Measurements from ENCODE around the gene PRXL2A.

Gene PRXL2A

DNA sequence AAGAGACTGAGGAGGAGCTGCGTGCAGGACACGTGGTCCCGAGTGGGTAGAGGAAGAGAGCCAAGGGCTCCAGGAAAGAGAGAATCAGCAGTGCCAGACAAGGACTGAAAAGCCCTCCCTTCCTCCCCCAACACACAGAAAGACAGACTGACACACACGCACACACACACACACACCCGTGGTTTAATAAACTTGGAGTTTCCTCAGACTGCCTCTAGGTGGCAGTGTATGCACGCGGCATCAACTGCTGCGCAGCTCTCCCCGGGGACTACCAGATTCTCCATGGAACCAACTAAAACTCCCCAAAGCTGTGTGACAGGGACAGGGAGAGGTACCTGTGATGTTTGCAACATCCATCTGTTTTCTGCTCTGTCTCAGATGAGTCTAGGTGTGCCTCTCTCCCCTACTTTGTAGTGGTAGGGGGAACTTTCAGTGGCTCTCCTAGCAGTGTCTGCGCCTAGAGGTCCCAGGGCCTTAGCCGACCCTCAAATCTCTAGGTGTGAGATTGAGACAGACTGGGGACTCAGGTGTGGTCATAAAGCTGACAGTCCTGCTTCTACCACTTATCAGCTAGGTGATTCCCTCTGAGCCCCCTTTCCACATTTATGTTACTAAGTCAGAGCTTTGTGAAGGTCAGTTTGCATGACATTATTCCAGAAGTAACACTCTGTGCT, 36.4 kb downstream of the PRXL2A start:
- peak in 1 of 2 donors; percentile 57 for DNase-seq (ENCODE audit: low read depth in 2 of 2)

DNA sequence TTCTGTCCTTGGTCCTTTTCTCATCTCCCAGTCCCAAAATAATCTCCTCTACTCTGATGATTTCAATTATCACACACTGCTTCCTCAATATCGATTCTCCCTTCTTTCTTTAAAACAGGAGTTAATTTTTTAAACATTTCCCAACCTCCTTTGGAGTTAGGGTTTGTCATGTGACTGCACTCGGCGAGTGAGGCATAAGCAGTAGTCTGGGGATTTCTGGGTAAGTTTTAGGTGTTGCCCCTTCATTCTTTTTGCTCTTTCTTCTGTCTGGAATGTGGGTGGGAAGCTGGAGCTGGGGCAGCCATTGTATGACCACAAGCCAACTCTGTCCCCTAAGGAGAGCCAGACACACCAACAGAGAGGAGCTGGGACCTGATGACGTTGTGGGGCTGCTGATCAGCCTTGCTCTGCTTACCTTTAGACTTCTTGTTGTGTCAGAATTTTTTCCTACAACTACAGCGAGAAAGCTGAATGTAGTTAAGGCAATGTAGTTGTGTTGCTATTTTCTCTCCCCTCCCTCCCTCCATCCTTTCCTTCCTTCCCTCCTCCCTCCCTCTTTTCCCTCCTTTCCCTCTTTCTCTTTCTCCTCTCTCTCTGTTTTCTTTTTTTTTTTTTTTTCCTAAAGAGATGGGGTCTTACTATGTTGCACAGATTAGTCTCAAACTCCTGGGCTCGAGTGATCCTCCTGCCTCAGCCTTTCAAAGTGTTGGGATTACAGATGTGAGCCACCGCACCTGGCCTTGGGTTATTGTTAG, 39.3 kb downstream of the PRXL2A start:
- no peak for DNase-seq (ENCODE audit: low read depth in 2 of 2)

DNA sequence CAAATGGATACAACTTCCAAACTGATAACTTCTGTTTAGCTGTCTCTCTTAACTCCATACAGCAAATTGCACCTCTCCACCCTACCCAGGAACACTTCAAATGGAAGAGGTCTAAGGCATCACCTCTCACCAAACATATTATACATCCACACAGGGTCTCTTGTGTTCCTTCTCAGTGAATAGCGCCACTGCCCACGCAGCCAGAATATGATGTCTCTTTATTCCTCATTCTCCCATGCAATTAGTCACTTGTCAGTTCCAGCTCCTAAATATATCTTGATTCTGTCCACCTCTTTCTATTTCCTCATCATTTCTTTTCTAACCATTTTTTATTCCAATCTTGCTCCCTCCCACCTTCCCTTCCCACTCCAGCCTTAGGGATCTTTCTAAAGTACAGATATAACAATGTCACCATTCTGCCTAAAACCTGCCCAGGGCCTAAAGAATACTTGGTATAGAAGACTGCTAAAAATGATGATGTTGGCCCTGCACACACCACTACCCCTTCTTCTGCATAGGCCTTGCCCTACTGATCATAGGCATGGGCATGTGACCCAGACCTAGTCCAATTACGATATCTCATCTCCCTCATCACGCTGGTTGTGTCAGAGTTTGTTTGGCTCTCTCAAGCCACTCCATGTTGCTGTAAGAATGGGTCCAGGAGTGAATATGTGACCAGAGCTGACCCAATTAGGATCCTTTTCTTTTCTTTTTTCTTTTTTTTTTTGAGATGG, 40.0 kb downstream of the PRXL2A start:
- DNase-seq (ENCODE audit: low read depth in 2 of 2), result no peak

DNA sequence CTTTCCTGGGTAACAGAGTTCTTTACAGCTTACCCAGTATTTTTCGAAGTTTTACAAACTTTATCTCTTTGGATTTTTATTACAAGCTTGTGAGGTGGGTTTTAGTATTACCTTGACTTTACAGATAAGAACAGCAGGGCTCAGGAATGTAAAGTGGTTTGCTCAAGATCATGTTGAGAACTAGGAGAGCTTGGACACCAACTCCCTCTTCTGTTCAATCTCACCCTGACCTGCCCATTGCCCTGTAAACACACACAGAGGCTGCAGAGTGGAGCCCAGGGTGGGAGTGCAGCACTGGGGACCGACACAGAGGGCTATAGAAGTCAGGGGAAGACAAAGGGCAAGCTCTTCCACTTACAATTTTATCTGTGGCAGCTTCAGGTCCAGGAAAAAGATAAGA, 41.2 kb downstream of the PRXL2A start:
- no peak for DNase-seq (ENCODE audit: low read depth in 2 of 2)

DNA sequence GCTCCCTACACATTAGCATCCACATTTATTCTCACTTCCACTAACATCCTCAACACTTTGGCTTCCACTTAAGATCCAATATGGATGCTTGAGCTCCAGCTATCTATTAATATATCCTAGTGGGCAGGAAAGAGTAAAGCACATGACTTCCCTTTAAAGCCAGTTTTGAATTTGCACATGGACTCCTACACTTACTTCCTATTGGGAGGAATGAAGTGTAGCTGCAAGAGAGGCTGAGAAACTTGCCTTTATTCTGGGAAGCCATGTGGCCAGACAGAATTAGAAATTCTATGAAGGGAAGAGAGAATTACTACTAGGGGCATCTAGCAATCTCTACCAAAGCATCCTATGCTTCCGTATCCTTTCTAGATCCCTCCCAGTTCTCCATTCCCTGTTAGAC, 42.8 kb downstream of the PRXL2A start:
- no peak for DNase-seq (ENCODE audit: low read depth in 2 of 2)

DNA sequence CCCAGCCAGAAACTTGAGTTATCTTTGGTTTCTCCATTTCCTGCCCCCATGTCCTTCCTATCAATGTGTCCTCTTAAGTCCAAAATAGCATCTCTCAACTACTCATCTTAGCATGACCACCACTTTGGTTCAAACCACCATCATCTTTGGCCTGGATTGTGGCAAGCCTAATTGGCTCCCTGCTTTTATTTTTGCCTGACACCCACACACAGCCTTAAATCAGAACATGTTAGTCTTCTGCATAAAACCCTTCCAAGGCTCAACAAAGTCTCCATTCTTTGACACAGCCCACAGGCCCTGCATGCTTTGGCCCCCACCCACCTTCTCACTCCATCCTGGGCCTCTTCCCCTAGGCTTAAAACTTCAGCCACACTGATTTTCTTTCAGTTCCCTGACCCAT, 43.7 kb downstream of the PRXL2A start:
- no peak for DNase-seq (ENCODE audit: low read depth in 2 of 2)

DNA sequence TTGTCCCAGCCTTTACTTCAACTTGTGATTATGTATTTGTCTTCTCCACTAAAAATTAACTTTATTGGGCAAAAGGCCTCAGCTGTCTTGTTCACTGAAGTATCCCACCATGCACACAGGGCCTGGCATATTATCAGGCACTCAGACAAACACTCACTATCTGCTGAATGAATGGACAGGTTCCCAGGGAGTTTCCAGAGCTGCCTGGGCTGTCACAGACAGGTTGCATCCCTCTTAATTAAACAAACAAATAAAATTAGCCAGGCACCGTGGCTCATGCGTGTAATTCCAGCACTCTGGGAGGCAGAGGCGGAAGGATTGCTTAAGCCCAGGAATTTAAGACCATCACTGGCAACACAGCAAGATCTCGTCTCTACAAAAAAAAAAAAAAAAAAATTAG, 44.3 kb downstream of the PRXL2A start:
- DNase-seq (ENCODE audit: low read depth in 2 of 2), result no peak

DNA sequence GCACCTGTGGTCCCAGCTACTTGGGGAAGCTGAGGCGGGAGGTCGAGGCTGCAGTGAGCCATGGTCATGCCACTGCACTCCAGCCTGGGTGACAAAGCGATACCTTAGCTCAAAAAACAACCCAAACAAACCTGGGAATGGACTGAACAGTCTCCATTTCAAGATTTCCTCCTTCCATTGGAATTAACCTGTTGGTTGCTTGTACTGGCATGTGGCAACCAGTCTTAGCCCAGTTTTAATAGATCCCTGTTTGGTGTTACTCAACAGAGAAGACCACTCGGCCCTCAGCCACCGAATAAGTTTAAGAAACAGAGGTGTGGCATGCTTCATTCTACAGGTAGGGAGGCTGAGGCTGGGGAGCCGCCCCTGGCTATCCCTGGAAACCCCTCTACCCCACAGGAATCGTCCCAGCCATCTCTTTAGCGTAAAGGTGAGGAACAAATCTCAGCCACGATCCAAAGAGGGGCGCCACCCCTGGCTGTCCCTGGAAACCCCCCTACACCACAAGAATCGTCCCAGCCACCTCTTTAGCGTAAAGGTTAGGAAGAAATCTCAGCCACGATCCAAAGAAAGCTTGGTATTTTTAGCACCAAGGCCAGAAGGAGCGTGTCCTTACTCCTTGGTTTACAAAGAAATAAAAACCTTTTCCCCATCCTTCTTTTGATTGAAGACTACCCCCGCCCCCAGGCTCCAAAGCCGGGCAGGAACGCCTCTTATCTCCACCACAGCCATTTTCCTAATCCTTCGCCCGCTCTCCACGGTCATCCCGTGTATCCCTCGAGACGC, 44.9 kb downstream of the PRXL2A start:
- no peak for DNase-seq (ENCODE audit: low read depth in 2 of 2)

DNA sequence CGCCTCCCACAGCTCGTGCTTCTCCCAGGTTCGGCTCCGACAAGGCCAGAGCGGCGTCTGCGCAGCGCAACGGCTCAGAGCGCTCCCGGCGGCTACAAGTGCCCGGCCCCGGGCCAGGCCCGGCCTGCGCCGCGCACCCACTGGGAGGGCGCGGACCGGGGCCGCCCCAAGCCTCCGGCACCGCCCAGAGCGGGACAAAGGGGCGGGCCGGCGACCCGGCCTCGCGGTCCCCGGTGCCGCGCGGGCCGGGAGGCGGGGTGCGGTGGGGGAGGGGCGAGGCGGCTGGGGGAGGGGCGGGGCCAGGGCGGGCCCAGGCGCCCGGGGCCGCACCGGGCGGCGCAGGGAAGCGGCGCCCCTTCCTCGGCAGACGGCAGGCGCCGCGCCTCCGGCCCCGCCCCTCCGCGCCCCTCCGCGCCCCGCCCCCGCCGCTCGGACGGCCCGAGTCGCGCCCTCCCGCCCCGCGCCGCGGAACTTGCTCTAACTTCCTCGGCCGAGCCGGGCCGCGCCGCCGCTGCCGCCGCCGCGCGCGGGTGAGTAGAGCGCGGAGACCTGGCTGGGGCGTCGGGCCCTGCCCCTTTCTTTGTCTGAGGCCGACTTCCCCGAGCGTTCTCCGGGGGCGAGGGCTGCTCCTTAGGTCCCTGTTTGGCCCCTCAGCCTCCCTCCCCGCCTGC, 45.6 kb downstream of the PRXL2A start, which contains the start of gene TSPAN14:
Gene TSPAN14 (plus strand): TSS at position 469 of the 671 bp plus-strand sequence. CDS start 34,924 bp downstream, outside the sequence.
- DNase-seq (ENCODE audit: low read depth in 2 of 2), result peak; percentile 64 to 69

DNA sequence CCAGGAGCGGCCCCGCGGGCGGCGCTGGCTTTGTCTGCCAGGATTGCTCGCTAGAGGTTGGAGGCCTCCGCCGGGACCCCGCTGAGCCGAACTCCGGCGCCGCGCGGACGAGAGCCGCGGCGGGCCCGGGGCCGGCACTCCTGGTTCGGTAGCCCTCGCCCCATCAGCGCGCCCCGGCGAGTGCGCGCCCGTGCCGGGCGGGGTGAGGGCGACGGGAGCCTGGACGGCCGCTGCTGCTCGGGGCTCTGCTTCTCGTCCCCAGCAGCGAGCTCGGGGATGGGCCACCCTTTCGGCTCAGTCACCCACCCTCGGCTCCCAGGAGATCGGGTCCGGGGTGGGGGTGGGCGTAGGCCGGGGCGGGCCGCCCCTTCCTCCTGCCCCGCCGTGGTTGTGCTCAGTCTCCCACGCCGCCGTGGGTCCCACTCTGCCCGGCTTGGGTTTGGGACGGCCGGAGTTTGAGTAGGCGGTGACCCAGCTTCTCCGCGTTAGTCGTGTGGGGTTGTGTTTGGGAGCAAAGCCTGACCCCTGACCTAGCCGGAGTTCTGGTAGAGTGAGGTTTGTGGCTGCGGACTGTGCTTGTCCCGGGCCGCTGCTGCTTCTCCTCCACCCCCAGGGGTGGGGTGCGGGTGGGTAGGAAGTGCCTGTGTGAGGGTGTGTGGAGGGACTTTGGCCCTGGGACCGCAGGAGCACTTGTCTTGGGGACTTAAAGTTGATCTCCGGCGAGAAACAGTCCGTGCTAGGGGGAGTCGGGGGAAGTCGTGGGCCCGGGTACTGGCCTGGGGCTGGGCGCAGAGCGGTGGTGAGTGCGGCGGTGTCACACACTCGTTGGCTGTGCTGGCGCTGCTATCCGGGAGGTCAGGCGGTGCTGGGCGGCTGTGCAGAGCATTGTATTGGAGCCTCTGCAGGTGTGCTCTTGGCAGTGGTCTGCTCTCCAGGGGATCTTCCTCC, 46.4 kb downstream of the PRXL2A start:
- no peak for DNase-seq (ENCODE audit: low read depth in 2 of 2)

DNA sequence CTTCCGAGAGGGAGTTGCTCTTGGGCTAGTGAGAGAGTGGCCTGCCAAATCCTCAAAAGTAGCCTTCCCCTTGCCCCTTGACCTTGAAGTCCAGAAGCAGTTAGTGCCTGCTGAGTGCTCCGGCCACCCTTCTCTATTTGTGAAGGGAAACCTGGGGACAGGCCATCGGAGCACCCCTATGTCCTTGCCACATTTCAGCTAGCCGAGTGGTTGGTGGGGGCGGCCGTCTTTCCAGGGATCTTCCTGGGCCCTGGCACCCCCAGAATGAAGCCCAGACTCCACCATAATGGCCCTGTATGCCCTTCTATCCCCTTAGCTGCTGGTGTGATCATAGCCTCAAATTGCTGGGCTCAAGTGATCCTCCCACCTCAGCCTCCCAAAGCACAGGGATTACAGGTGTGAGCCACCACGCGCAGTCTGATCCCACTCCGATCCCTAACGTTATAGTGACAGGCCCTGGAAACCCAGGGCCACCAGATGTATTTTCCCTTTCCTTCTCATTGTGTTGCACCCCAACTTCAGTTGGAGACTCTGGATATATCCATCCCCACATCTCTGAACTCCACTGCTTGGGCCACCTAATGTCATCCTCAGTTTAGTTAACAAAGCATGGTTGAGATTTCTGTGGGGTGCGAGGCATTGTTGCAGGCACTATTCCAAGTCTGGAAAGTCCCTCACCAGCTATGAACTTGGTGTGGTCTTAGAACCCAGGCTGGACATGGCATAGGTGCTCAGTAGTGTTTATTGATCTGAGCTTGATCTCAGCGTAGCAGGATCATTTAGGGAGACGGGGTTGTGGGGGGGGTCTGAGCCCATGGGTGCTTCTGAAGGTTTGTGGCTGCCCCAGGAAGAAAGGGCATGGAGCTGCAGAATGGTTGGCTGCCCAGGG, 47.4 kb downstream of the PRXL2A start:
- DNase-seq (ENCODE audit: low read depth in 2 of 2), result no peak

DNA sequence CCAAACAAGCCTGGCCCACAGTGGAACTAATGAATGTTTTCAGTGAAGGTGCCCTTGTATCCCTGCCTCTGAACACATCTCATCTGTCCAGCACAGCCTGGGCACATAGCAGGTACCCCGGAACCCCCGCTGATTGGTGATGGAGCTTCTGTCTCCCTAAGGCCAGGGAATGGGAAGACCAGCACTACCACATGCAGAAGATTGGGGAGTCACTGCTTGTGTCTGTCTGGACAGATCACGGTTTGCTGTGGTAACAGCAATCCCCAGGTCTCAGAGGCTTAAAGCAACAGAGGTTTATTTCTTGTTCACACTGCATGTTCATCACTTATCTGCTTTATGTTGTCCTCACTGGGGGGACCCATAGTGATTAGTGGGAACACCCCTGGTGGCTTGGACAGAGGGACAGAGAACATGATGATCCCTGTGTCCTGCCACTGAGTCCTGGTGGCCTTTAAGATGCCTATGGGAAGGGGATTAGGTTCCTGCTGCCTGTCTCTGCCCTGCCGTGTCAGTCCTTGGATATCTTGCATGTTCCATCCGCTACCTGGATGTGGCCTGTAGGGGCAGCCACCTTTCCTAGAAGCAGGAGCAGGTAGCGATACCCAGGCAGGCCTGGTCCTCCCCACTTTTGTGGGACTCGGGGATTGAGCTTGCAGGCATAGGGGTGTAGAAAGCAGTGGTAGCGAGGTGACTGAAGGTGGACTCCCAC, 49.4 kb downstream of the PRXL2A start:
- DNase-seq (ENCODE audit: low read depth in 2 of 2), result no peak

DNA sequence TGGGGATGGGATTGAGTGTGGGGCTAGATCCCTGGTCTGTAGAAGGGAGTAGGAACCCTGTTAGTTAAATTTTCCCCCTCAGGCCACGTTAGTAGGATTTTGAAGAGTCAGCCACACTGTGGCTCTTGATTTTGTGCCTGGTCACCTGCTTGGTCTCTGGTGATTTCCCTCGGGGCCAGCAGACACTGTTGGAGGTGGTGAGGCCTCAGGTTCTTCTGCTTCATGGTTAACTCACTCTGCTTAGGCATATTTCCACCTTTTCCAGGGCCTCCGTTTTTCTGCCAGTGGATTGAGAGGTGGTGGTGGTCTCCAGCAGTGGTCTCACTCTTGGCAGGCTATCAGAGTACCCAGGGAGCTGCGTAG, 49.9 kb downstream of the PRXL2A start:
- DNase-seq (ENCODE audit: low read depth in 2 of 2), result no peak

DNA sequence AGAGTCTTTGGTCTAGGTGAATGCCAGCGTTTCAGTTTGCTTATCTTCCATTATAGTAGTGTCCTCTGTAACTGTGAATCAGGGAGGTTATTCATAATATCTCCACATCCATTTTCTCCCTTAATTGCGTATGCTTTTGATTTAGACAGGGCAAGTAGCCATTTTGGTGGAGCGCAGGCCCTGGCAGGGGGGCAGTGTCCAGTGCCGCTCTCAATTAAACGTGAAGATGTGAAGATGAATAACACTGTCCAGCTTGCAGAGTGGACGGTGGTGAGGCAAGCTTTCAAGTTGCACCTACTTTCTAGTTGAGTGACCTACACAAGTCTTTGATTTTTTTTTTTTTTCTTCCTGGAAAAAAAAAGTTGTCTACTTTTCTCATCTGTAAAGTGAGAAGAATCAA, 50.3 kb downstream of the PRXL2A start:
- no peak for DNase-seq (ENCODE audit: low read depth in 2 of 2)

DNA sequence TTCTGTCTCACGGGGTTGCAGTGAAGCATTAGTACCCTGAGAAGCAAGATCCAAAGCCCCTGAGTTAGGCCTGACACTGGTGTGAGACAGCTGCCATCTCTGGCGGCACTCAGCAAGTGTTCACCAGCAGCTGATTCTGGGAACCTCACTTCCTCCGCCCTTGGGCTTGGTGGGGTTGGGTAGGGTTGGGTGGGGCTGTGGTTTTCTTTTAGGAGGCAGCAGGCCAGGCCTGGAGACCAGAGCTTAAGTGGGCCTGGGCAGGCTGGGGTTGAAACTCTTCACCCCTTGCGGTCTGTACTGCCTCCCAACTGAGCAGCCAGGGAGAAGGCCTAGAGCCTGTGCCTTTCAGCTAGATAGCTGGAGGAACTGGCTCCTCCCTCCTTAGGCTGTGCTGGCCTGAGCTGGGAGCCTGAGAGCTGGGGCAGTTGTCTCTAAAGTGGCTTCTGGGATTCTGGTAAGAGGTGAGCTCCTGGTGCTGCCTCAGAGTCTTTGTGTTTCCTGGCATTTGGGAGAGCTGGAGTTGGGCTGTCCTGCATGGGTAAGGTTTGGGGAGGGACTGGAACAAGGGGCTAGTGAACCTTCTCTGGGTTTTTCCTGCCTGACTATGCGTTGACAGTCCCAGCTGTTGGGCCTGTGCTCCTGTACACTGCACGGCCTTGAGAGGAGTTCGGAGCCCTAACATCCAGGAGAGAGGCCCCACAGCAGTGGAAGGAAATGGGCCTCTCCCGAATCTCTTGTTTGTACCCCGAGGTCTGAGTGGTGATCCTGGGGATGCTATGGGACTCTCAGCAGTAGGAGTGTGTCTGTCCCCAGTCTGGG, 50.9 kb downstream of the PRXL2A start:
- DNase-seq (ENCODE audit: low read depth in 2 of 2), result no peak

DNA sequence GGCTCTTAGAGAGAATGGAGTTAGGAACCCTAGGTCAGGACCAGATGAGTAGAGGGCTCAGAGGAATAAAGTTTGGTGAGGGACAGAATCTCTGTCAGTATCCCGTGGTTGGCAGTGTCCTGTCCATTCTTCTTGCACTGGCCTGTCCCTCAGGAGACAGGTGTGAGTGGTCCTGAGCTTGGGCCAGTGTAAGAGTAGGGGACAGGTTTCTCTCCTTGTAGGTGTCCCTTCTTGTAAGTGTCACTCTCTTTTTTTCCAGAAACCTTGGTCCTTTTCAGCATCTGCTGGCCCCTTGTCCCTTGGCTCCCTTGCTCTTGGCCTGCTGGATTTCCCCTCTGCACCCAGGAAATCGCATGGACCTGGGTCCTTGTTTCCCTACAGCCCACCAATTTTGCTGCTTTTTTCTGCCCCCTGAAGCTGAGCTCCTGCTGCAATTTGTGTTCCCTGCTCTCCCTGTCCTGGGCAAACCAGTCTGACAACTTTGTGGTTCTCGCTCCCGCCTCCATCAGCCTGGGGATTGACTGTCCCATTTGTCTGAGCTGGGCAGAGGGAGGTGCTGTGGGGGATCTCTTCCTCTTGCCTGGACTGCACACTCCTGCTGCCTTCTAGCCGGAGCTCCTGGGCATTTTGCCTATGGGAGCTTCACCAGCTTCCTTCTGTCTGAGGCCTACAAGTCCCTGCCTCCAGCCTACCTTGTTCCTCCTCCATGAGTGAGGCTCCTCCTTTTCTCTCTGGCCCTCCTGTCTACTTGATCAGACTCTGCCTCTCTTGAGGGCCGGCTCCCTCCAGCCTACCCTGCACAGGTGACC, 52.3 kb downstream of the PRXL2A start:
- no peak for DNase-seq (ENCODE audit: low read depth in 2 of 2)

Measured in activated CD4-positive, alpha-beta T cell treated with anti-CD3 and anti-CD28 coated beads for 24 hours (primary cell).